GM23338 (cell line): ENCODE measurements around the gene COG7. TPM values are rescaled to one million over a fixed set of nuclear protein-coding genes. Genes with fewer than 3 reads are reported as not detected.
A peak's percentile ranks its signal among the peaks of the same experiment; 100 is the strongest.

Experiments used
- ATAC-seq: fragments of 200-7000 bp; cut with Tn5 transposase; 3 replicates; pipeline ENCODE4 v1.9.1; 2020
- DNase-seq: peaks from one replicate; pipeline ENCODE4 v3.0.0-alpha.2; 2015; ENCODE audit warnings: low spot score
- H2AFZ ChIP-seq: fragments of 200-600 bp; sonication (generic); 2 replicates; pipeline ENCODE4 v1.8.0; 2016; ENCODE audit warnings: antibody characterized with exemption, mild to moderate bottlenecking, moderate library complexity
- H3F3A ChIP-seq: fragments of 200-600 bp; sonication (generic); replicated peaks from 2 replicates; pipeline ENCODE4 v1.8.0; 2017; ENCODE audit warnings: antibody characterized with exemption, mixed run types, low read depth
- H3K27ac ChIP-seq: fragments of 200-600 bp; sonication (generic); 2 replicates; pipeline ENCODE4 v1.6.1; 2016; ENCODE audit warnings: low read depth
- H3K27me3 ChIP-seq: fragments of 200-600 bp; sonication (generic); 2 replicates; pipeline ENCODE4 v1.8.0; 2016; ENCODE audit warnings: mild to moderate bottlenecking, mixed run types, moderate library complexity; ENCODE audit not compliant: insufficient read depth
- H3K36me3 ChIP-seq: fragments of 200-600 bp; sonication (generic); 2 replicates; pipeline ENCODE4 v1.8.0; 2016; ENCODE audit warnings: mild to moderate bottlenecking; ENCODE audit not compliant: insufficient read depth
- H3K4me1 ChIP-seq: fragments of 200-600 bp; sonication (generic); 2 replicates; pipeline ENCODE4 v1.8.0; 2016; ENCODE audit warnings: mild to moderate bottlenecking, moderate library complexity; ENCODE audit not compliant: insufficient read depth
- H3K4me2 ChIP-seq: fragments of 200-600 bp; sonication (generic); 2 replicates; pipeline ENCODE4 v1.7.1; 2017; ENCODE audit warnings: mixed run types
- H3K4me3 ChIP-seq: fragments of 200-600 bp; sonication (generic); 2 replicates; pipeline ENCODE4 v1.6.1; 2016; ENCODE audit warnings: mixed run types
- H3K79me2 ChIP-seq: fragments of 200-600 bp; sonication (generic); replicated peaks from 2 replicates; pipeline ENCODE4 v1.8.0; 2017; ENCODE audit warnings: mild to moderate bottlenecking; ENCODE audit not compliant: insufficient read depth
- H3K9me2 ChIP-seq: fragments of 200-600 bp; sonication (generic); 2 replicates; pipeline ENCODE4 v1.8.0; 2017; ENCODE audit not compliant: insufficient read depth
- H4K20me1 ChIP-seq: fragments of 200-600 bp; sonication (generic); replicated peaks from 2 replicates; pipeline ENCODE4 v1.8.0; 2017; ENCODE audit warnings: mild to moderate bottlenecking; ENCODE audit not compliant: insufficient read depth
- H3K27ac Mint-ChIP-seq: 2 replicates; pipeline ENCODE4 v1.8.0; 2020; ENCODE audit warnings: inconsistent platforms, mild to moderate bottlenecking, moderate library complexity, mixed read lengths
- H3K27me3 Mint-ChIP-seq: 3 replicates; pipeline ENCODE4 v1.8.0; 2022; ENCODE audit warnings: low read depth, mild to moderate bottlenecking, moderate library complexity, mixed read lengths, inconsistent platforms; ENCODE audit not compliant: insufficient read depth, poor library complexity
- H3K36me3 Mint-ChIP-seq: 3 replicates; pipeline ENCODE4 v1.8.0; 2021; ENCODE audit warnings: low read depth, mild to moderate bottlenecking, inconsistent platforms, moderate library complexity, mixed read lengths
- H3K4me1 Mint-ChIP-seq: 3 replicates; pipeline ENCODE4 v1.8.0; 2020; ENCODE audit warnings: mild to moderate bottlenecking, inconsistent platforms, mixed read lengths
- H3K4me3 Mint-ChIP-seq: 3 replicates; pipeline ENCODE4 v1.8.0; 2021; ENCODE audit warnings: moderate library complexity, mild to moderate bottlenecking, inconsistent platforms, mixed read lengths
- H3K9me3 Mint-ChIP-seq: 3 replicates; pipeline ENCODE4 v1.8.0; 2020; ENCODE audit warnings: moderate library complexity, mild to moderate bottlenecking, inconsistent platforms, mixed read lengths
- CREB1 ChIP-seq: fragments of 250-450 bp; sonication (Bioruptor Pico); IDR thresholded peaks from 2 replicates; pipeline ENCODE4 v1.5.0; 2020; ENCODE audit warnings: low read depth, mild to moderate bottlenecking, moderate library complexity
- EZH2 ChIP-seq: fragments of 200-600 bp; sonication (generic); IDR thresholded peaks from one replicate; pipeline ENCODE4 v1.8.0; 2017; ENCODE audit warnings: antibody characterized with exemption, mild to moderate bottlenecking, low read depth; ENCODE audit not compliant: unreplicated experiment
- JUNB ChIP-seq: IDR thresholded peaks from one replicate; pipeline ENCODE4 v1.6.1; 2016; ENCODE audit warnings: antibody characterized with exemption; ENCODE audit not compliant: unreplicated experiment
- NANOG ChIP-seq: IDR thresholded peaks from 2 replicates; pipeline ENCODE4 v1.6.1; 2016; ENCODE audit warnings: antibody characterized with exemption, borderline replicate concordance
- STAT1 ChIP-seq: IDR thresholded peaks from one replicate; pipeline ENCODE4 v1.6.1; 2016; ENCODE audit warnings: antibody characterized with exemption; ENCODE audit not compliant: unreplicated experiment
- polyA plus RNA-seq: library from polyadenylated mRNA; unstranded; fragments of >200 nt; fragmentation: Nextera tagmentation; extraction: Ambion mirVana; gene quantifications from 2 replicates; pipeline ENCODE4 v1.2.1, GENCODE V29; 2016
- total RNA-seq: library from RNA; depleted of rRNA; stranded (reverse); fragments of >200 nt; shearing (Covaris generic); gene quantifications from 2 replicates; pipeline ENCODE4 v1.2.3, GENCODE V29; 2014
- TF ChIP-seq, protein P1 (sequence below): fragments of 250-450 bp; sonication (Bioruptor Pico); IDR thresholded peaks from 2 replicates; pipeline ENCODE4 v1.5.0; 2020; ENCODE audit warnings: mild to moderate bottlenecking, moderate library complexity
- TF ChIP-seq, protein P2 (sequence below), 2 experiments: fragments of 200-600 bp in 1 of 2; sonication (generic) in 1 of 2; conservative IDR thresholded peaks; 2 replicates each; pipeline versions ENCODE4 v1.5.1 to v1.6.1; 2016 to 2017; ENCODE audit warnings: antibody characterized with exemption in 2 of 2, low read depth in 2 of 2, mild to moderate bottlenecking in 2 of 2, moderate library complexity in 1 of 2
- TF ChIP-seq, protein P3 (sequence below): IDR thresholded peaks from 2 replicates; pipeline ENCODE4 v1.6.1; 2016; ENCODE audit warnings: antibody characterized with exemption

Gene COG7
- total and polyA plus RNA-seq, 2 experiments from 2014 or later, result 9.2 to 20.0 TPM

DNA sequence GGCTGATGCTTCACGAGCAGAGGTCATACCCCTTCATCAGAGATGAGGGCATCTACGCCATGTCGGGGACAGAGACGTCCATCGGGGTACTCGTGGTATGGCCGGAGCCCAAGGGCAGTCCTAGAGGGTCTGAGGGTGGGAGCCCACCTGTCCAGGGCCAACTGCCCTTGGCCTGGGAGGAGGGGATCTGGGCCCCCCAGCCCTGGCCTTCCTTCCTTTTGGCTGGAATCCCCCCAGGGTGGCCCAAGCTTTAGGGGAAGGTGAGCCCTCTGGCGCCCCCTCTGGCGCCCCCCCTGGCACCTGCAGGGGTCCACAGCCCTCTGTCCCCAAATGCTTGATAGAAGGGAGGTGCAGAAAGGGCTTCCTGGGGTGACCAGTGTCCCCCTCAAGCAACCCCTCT lies 81.6 kb downstream of the COG7 start:
- no peak overlapping the region for H3K4me3 ChIP-seq
- H3K27ac ChIP-seq, result no peak overlapping the region
- DNase-seq (peak; percentile 27), ATAC-seq (peak; percentile 43)
- no peak overlapping the region for H2AFZ ChIP-seq
- H3K4me2 ChIP-seq, result no peak overlapping the region
- no peaks in the 10 kb centered on the region for H3K27me3 ChIP-seq
- H4K20me1 ChIP-seq, result no peaks in the 10 kb centered on the region
- TF ChIP-seq JUNB, result no peak
- TF ChIP-seq, protein P1, sequence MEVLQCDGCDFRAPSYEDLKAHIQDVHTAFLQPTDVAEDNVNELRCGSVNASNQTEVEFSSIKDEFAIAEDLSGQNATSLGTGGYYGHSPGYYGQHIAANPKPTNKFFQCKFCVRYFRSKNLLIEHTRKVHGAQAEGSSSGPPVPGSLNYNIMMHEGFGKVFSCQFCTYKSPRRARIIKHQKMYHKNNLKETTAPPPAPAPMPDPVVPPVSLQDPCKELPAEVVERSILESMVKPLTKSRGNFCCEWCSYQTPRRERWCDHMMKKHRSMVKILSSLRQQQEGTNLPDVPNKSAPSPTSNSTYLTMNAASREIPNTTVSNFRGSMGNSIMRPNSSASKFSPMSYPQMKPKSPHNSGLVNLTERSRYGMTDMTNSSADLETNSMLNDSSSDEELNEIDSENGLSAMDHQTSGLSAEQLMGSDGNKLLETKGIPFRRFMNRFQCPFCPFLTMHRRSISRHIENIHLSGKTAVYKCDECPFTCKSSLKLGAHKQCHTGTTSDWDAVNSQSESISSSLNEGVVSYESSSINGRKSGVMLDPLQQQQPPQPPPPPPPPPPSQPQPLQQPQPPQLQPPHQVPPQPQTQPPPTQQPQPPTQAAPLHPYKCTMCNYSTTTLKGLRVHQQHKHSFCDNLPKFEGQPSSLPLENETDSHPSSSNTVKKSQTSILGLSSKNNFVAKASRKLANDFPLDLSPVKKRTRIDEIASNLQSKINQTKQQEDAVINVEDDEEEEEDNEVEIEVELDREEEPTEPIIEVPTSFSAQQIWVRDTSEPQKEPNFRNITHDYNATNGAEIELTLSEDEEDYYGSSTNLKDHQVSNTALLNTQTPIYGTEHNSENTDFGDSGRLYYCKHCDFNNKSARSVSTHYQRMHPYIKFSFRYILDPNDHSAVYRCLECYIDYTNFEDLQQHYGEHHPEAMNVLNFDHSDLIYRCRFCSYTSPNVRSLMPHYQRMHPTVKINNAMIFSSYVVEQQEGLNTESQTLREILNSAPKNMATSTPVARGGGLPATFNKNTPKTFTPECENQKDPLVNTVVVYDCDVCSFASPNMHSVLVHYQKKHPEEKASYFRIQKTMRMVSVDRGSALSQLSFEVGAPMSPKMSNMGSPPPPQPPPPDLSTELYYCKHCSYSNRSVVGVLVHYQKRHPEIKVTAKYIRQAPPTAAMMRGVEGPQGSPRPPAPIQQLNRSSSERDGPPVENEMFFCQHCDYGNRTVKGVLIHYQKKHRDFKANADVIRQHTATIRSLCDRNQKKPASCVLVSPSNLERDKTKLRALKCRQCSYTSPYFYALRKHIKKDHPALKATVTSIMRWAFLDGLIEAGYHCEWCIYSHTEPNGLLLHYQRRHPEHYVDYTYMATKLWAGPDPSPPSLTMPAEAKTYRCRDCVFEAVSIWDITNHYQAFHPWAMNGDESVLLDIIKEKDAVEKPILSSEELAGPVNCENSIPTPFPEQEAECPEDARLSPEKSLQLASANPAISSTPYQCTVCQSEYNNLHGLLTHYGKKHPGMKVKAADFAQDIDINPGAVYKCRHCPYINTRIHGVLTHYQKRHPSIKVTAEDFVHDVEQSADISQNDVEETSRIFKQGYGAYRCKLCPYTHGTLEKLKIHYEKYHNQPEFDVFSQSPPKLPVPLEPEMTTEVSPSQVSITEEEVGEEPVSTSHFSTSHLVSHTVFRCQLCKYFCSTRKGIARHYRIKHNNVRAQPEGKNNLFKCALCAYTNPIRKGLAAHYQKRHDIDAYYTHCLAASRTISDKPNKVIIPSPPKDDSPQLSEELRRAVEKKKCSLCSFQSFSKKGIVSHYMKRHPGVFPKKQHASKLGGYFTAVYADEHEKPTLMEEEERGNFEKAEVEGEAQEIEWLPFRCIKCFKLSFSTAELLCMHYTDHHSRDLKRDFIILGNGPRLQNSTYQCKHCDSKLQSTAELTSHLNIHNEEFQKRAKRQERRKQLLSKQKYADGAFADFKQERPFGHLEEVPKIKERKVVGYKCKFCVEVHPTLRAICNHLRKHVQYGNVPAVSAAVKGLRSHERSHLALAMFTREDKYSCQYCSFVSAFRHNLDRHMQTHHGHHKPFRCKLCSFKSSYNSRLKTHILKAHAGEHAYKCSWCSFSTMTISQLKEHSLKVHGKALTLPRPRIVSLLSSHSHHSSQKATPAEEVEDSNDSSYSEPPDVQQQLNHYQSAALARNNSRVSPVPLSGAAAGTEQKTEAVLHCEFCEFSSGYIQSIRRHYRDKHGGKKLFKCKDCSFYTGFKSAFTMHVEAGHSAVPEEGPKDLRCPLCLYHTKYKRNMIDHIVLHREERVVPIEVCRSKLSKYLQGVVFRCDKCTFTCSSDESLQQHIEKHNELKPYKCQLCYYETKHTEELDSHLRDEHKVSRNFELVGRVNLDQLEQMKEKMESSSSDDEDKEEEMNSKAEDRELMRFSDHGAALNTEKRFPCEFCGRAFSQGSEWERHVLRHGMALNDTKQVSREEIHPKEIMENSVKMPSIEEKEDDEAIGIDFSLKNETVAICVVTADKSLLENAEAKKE, result no peak
- TF ChIP-seq STAT1, result no peak
- no peak for TF ChIP-seq CREB1 (CRISPR knock-in tag)
- TF ChIP-seq, protein P2, sequence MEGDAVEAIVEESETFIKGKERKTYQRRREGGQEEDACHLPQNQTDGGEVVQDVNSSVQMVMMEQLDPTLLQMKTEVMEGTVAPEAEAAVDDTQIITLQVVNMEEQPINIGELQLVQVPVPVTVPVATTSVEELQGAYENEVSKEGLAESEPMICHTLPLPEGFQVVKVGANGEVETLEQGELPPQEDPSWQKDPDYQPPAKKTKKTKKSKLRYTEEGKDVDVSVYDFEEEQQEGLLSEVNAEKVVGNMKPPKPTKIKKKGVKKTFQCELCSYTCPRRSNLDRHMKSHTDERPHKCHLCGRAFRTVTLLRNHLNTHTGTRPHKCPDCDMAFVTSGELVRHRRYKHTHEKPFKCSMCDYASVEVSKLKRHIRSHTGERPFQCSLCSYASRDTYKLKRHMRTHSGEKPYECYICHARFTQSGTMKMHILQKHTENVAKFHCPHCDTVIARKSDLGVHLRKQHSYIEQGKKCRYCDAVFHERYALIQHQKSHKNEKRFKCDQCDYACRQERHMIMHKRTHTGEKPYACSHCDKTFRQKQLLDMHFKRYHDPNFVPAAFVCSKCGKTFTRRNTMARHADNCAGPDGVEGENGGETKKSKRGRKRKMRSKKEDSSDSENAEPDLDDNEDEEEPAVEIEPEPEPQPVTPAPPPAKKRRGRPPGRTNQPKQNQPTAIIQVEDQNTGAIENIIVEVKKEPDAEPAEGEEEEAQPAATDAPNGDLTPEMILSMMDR (conservative IDR thresholded peaks at IDR 0.05; ENCODE audit: low read depth in 2 of 2), result peak; percentile 50 to 59
- TF ChIP-seq, protein P3, sequence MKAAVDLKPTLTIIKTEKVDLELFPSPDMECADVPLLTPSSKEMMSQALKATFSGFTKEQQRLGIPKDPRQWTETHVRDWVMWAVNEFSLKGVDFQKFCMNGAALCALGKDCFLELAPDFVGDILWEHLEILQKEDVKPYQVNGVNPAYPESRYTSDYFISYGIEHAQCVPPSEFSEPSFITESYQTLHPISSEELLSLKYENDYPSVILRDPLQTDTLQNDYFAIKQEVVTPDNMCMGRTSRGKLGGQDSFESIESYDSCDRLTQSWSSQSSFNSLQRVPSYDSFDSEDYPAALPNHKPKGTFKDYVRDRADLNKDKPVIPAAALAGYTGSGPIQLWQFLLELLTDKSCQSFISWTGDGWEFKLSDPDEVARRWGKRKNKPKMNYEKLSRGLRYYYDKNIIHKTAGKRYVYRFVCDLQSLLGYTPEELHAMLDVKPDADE, result no peak
- no peak for TF ChIP-seq EZH2
- no peak for TF ChIP-seq NANOG
- no peaks in the 10 kb centered on the region for H3K9me3 Mint-ChIP-seq
- H3K4me1 ChIP-seq, result no peaks in the 10 kb centered on the region
- H3K79me2 ChIP-seq, result no peaks in the 10 kb centered on the region
- no peaks in the 10 kb centered on the region; the same call in 2 of the 3 replicates for H3K4me1 Mint-ChIP-seq
- no peak overlapping the region for H3K4me3 Mint-ChIP-seq
- no peaks in the 10 kb centered on the region for H3K36me3 ChIP-seq
- peaks cover 6% of the 10 kb centered on the region for H3K27me3 Mint-ChIP-seq
- no peaks in the 10 kb centered on the region for H3F3A ChIP-seq
- H3K9me2 ChIP-seq, result no peaks in the 10 kb centered on the region
- no peaks in the 10 kb centered on the region; the same call in 2 of the 3 replicates for H3K36me3 Mint-ChIP-seq
- H3K27ac Mint-ChIP-seq, result no peak overlapping the region
